ENCODE measurements around the gene NEDD8.

The NEDD8 gene

GRCh38 chr14:24196071-24197055, 35.8 kb downstream of the NEDD8 start:
- ChIA-PET CTCF (interaction anchor here (0.6 to 2.7 kb wide), 15 partner anchors 10 to 137 kb away, joined by 3 to 15 read pairs (median 3); partner anchors contain the start of genes CHMP4A, IRF9, MDP1 and RNF31), POLR2A (interaction anchor here (0.6 to 2.0 kb wide), 9 partner anchors 10 to 591 kb away, joined by 3 to 14 read pairs (median 5); partner anchors contain the start of genes CHMP4A, DCAF11, NRL and TINF2)
- peak; percentile 55 for DNase-seq (ENCODE audit: extremely low spot score)
- TF ChIP-seq, protein P1, sequence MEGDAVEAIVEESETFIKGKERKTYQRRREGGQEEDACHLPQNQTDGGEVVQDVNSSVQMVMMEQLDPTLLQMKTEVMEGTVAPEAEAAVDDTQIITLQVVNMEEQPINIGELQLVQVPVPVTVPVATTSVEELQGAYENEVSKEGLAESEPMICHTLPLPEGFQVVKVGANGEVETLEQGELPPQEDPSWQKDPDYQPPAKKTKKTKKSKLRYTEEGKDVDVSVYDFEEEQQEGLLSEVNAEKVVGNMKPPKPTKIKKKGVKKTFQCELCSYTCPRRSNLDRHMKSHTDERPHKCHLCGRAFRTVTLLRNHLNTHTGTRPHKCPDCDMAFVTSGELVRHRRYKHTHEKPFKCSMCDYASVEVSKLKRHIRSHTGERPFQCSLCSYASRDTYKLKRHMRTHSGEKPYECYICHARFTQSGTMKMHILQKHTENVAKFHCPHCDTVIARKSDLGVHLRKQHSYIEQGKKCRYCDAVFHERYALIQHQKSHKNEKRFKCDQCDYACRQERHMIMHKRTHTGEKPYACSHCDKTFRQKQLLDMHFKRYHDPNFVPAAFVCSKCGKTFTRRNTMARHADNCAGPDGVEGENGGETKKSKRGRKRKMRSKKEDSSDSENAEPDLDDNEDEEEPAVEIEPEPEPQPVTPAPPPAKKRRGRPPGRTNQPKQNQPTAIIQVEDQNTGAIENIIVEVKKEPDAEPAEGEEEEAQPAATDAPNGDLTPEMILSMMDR (IDR thresholded peaks at IDR 0.05; ENCODE audit: control extremely low read depth, extremely low read depth, low read depth, missing control alignments) = no peak

DNA sequence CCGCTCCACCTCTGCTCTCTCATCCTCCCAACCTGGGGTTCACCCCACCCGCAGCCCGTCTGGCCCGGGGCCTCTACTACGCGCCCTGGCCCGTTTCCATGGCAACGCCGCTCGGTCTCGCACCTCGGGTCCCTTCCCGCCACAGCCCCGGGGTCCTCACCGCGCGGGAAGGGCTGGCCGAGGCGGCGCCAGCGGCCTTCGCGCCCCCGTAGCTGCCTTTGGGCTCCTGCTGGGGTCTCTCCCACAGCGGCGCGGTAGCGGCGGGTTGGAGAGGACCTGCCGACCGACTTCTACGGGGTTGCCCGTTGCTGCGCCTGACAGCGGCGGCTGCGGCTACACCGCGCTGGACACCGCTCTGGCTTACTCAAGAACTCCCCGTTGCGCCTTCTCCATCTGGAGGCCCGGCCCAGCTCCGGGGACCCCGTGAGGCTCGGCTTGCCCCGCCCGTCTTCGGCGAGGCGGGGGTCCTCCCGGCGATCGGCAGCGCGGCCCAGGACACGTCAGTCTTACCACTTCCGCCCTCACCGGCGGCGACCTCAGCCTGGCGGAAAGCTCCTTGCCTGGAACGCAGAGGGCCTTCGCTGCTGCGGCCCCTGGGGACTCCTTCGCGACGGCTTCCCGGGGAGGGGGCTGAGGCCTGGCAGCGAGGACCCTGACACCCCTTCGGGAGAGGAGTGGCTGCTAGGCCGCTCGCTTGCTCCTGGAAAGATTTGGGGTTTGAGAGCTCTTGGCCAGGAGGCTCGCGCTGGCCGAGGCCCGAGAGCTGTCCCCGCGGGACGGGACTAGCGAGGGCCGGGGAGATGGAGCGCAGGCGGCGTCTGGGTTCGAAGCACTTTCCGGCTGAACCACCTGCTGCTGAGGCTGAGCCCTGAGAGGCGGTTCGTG, 36.7 kb downstream of the NEDD8 start, which contains the start of gene TM9SF1:
Gene TM9SF1, minus strand, starts transcription at position 256 of the 885 bp plus-strand sequence. CDS start 422 bp downstream, outside the sequence.
- peak; percentile 94 for DNase-seq (ENCODE audit: extremely low spot score)
- TF ChIP-seq, protein P1 (IDR thresholded peaks at IDR 0.05; ENCODE audit: control extremely low read depth, extremely low read depth, low read depth, missing control alignments) = no peak
- ChIA-PET POLR2A (interaction anchor here (0.6 to 2.0 kb wide), 9 partner anchors 11 to 590 kb away, joined by 3 to 14 read pairs (median 5); partner anchors contain the start of genes CHMP4A, DCAF11, NRL and TINF2), CTCF (interaction anchor here (0.6 to 2.7 kb wide), 15 partner anchors 10 to 138 kb away, joined by 3 to 15 read pairs (median 3); partner anchors contain the start of genes CHMP4A, IRF9, MDP1 and RNF31)

DNA sequence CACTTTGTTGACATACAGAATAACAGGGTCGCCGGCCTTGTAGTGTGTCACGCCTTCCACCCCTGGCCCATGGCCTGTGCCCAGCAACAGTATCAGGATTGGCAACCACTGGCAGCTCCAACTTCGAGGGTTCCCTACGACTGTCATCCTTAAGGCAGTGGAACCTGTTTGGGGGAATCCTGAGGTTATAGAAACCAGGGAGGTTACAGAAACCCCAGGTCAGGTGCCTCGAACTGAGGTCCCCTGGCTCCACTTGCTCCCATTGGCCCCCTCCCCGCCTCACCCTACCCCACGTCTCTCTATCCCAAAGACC, 37.3 kb downstream of the NEDD8 start:
- POLR2A ChIA-PET = interaction anchor here (0.6 to 2.0 kb wide), 5 partner anchors 12 to 80 kb away, joined by 4 to 14 read pairs (median 5); partner anchors contain the start of genes CHMP4A, DCAF11, NRL and TINF2
- DNase-seq (ENCODE audit: extremely low spot score) = no peak
- CTCF ChIA-PET = interaction anchor here (0.7 to 2.7 kb wide), 6 partner anchors 9 to 102 kb away, joined by 3 to 15 read pairs (median 5); partner anchors contain the start of genes IRF9 and MDP1
- TF ChIP-seq, protein P1 (IDR thresholded peaks at IDR 0.05; ENCODE audit: control extremely low read depth, extremely low read depth, low read depth, missing control alignments) = no peak

DNA sequence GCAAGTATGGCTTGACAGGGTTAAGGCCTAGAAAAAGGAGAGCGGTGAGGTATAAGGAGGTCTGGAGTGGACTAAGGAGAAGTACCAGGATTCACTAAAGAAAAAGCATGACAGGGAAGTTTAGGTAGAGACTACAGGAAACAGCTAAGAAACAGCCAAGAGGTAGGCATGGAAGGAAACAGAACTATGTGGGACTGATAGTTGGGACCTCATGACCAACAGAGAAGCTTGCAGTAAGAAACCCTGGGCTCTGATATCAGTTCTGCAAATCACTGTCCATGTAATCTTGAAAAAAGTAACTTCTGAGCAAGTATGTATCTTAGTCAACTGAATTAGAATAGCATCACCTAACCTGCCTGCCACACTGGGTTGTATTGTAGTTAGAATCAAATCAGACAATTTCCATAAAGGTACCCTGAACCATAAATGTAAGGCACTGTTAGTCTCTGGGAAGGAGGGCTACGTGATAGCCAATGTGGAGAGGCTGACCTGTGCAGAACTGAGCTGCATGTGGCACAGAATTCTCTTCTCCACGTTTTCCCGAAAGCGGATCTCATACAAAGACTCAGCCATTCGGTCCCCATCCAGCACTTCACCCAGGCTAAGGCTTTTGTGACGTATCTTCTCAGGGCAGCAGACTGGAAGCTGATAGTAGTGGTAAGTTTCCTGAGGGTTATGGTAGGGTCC, 37.8 kb downstream of the NEDD8 start:
- DNase-seq (ENCODE audit: extremely low spot score) = no peak
- CTCF ChIA-PET = interaction anchor here (0.7 to 2.7 kb wide), 5 partner anchors 9 to 103 kb away, joined by 3 to 15 read pairs (median 4); partner anchors contain the start of genes IRF9 and MDP1
- TF ChIP-seq, protein P1 (IDR thresholded peaks at IDR 0.05; ENCODE audit: control extremely low read depth, extremely low read depth, low read depth, missing control alignments) = no peak

GRCh38 chr14:24192933-24193332, 39.2 kb downstream of the NEDD8 start:
- ChIA-PET CTCF (interaction anchor here (1.0 kb wide), 1 partner anchor 18 kb away, joined by 3 read pairs; no protein-coding TSS in a partner anchor), POLR2A (no interaction called here)
- TF ChIP-seq, protein P1 (IDR thresholded peaks at IDR 0.05; ENCODE audit: control extremely low read depth, extremely low read depth, low read depth, missing control alignments) = no peak
- DNase-seq (ENCODE audit: extremely low spot score) = no peak

More for the DNA sequence above, 37.8 kb downstream of the NEDD8 start:
- POLR2A ChIA-PET = interaction anchor here (0.6 to 1.9 kb wide), 4 partner anchors 12 to 80 kb away, joined by 4 to 13 read pairs (median 5); partner anchors contain the start of genes DCAF11, NRL and TINF2
